HepG2 (cell line): ENCODE data around the gene ELFN1. TPM values are rescaled to one million over a fixed set of nuclear protein-coding genes. Genes with fewer than 3 reads are reported as not detected.
A peak's percentile ranks its signal among the peaks of the same experiment; 100 is the strongest.

ENCODE experiments used
- ATAC-seq: fragments of 200-7000 bp; cut with Tn5 transposase; 3 replicates; pipeline ENCODE4 v1.9.1; 2020; ENCODE audit warnings: mild to moderate bottlenecking, moderate library complexity
- BruUV-seq: library from RNA; stranded (reverse); fragments of 400-500 nt; replicated peaks from 2 replicates; lab custom pipeline; 2021; lab: Mats Ljungman, UMichigan
- CTCF ChIA-PET: fragments of 300-600 bp; formaldehyde crosslinking; extraction: SDS; loops from one replicate; lab custom pipeline; 2021; ENCODE audit warnings: low total read pairs, inconsistent platforms, low intra/inter-chr PET ratio; lab: Yijun Ruan, JAX
- POLR2A ChIA-PET: fragments of 350-600 bp; sonication (Branson Sonifier 250); formaldehyde crosslinking; loops from one replicate; lab custom pipeline; 2020; ENCODE audit warnings: antibody characterized with exemption, inconsistent platforms; lab: Yijun Ruan, JAX
- DNase-seq: peaks from one replicate; pipeline ENCODE4 v3.0.0-alpha.2; 2015; ENCODE audit warnings: low spot score
- FAIRE-seq: peaks from 3 replicates; lab custom pipeline; 2011; peaks lifted over from hg19 to GRCh38; lab: Jason Lieb, UNC
- H2AFZ ChIP-seq: one replicate; pipeline ENCODE4 v1.6.1; 2011; ENCODE audit warnings: low read length, inconsistent platforms
- H3K27ac ChIP-seq: fragments of 300-600 bp; 3 replicates; pipeline ENCODE4 v1.8.0; 2011; ENCODE audit warnings: mixed run types, mild to moderate bottlenecking, mixed read lengths, low read length, inconsistent platforms; ENCODE audit not compliant: insufficient read depth; ENCODE audit errors: extremely low read length
- H3K27me3 ChIP-seq, 2 experiments: fragments of 200-600 bp in 1 of 2; 2 replicates in 1 of 2; 3 replicates in 1 of 2; pipeline versions ENCODE4 v1.6.0 to v1.8.0; 2011; ENCODE audit warnings: low read length in 2 of 2, mild to moderate bottlenecking in 2 of 2, moderate library complexity in 2 of 2, inconsistent platforms in 1 of 2; ENCODE audit not compliant: insufficient read depth in 2 of 2, control insufficient read depth in 1 of 2
- H3K36me3 ChIP-seq, 2 experiments: fragments of 200-600 bp in 1 of 2; replicated peaks in 1 of 2; 2 replicates in 1 of 2; 3 replicates in 1 of 2; pipeline versions ENCODE4 v1.5.1 to v1.8.0; 2011; ENCODE audit warnings: low read length in 2 of 2, inconsistent platforms in 1 of 2; ENCODE audit not compliant: insufficient read depth in 2 of 2, control insufficient read depth in 1 of 2
- H3K4me1 ChIP-seq: 2 replicates; pipeline ENCODE4 v1.5.1; 2012; ENCODE audit warnings: low read length, inconsistent platforms; ENCODE audit not compliant: insufficient read depth
- H3K4me2 ChIP-seq: 2 replicates; pipeline ENCODE4 v1.6.0; 2011; ENCODE audit warnings: low read depth, low read length, inconsistent platforms
- H3K4me3 ChIP-seq, 3 experiments: fragments of 200-600 bp in 1 of 3; sonication (generic), shearing (Covaris generic) in 1 of 3; replicated peaks in 1 of 3; 2 replicates each; pipeline ENCODE4 v1.5.1; 2011 to 2016; ENCODE audit warnings: low read length in 3 of 3, inconsistent platforms in 2 of 3, low read depth in 2 of 3, mild to moderate bottlenecking in 2 of 3, control low read depth in 1 of 3, mixed read lengths in 1 of 3; ENCODE audit not compliant: insufficient read depth in 1 of 3
- H3K79me2 ChIP-seq: one replicate; pipeline ENCODE4 v1.6.1; 2011; ENCODE audit warnings: low read length, inconsistent platforms; ENCODE audit not compliant: insufficient read depth
- H3K9ac ChIP-seq: 2 replicates; pipeline ENCODE4 v1.6.0; 2011; ENCODE audit warnings: mild to moderate bottlenecking, low read depth, low read length, inconsistent platforms; ENCODE audit not compliant: insufficient read depth
- H3K9me3 ChIP-seq: 2 replicates; pipeline ENCODE4 v1.5.1; 2012; ENCODE audit warnings: mild to moderate bottlenecking, low read length
- H4K20me1 ChIP-seq: 2 replicates; pipeline ENCODE4 v1.6.0; 2011; ENCODE audit warnings: inconsistent platforms, mild to moderate bottlenecking, low read length, moderate library complexity; ENCODE audit not compliant: insufficient read depth
- MTA3 ChIP-seq: sonication (generic); formaldehyde crosslinking; IDR thresholded peaks from 2 replicates; pipeline ENCODE4 v1.4.0; 2020; ENCODE audit warnings: missing genetic modification reagents
- MYC ChIP-seq: sonication (generic); formaldehyde crosslinking; IDR thresholded peaks from 2 replicates; pipeline ENCODE4 v1.9.0; 2021; ENCODE audit warnings: missing genetic modification reagents, borderline replicate concordance
- PPARG ChIP-seq: conservative IDR thresholded peaks from 2 replicates; pipeline ENCODE4 v1.6.1; 2016; ENCODE audit warnings: missing biosample characterization, missing genetic modification reagents
- RBAK ChIP-seq: sonication (generic); formaldehyde crosslinking; IDR thresholded peaks from 2 replicates; pipeline ENCODE4 v1.5.1; 2020; ENCODE audit warnings: mild to moderate bottlenecking, missing genetic modification reagents
- REXO4 ChIP-seq: sonication (generic); formaldehyde crosslinking; IDR thresholded peaks from 2 replicates; pipeline ENCODE4 v1.8.0; 2022; ENCODE audit warnings: missing genetic modification reagents, mild to moderate bottlenecking, borderline replicate concordance
- ZNF143 ChIP-seq: sonication (generic); formaldehyde crosslinking; IDR thresholded peaks from 2 replicates; pipeline ENCODE4 v1.4.0; 2020; ENCODE audit warnings: missing genetic modification reagents
- ZNF619 ChIP-seq: sonication (generic); formaldehyde crosslinking; IDR thresholded peaks from 2 replicates; pipeline ENCODE4 v1.4.0; 2020; ENCODE audit warnings: mild to moderate bottlenecking, missing genetic modification reagents
- ZNF703 ChIP-seq: sonication (generic); formaldehyde crosslinking; IDR thresholded peaks from 2 replicates; pipeline ENCODE4 v1.5.1; 2020; ENCODE audit warnings: missing genetic modification reagents, mild to moderate bottlenecking, moderate library complexity, borderline replicate concordance
- ZNF720 ChIP-seq: sonication (generic); formaldehyde crosslinking; IDR thresholded peaks from 2 replicates; pipeline ENCODE4 v1.4.0; 2020; ENCODE audit warnings: missing genetic modification reagents
- ZNF883 ChIP-seq: sonication (generic); formaldehyde crosslinking; IDR thresholded peaks from 2 replicates; pipeline ENCODE4 v1.5.1; 2020; ENCODE audit warnings: mild to moderate bottlenecking, missing genetic modification reagents; ENCODE audit errors: not compliant biosample characterization
- WGBS: methylation state at CpG from one replicate; pipeline ENCODE4 v1.1.6; 2017; ENCODE audit warnings: low lambda C conversion rate; 5-methylcytosine and 5-hydroxymethylcytosine counted together
- in situ Hi-C: cut with HindIII; loops from 2 replicates; pipeline ENCODE4 v1.10.0; 2017; ENCODE audit warnings: low pct_unique_long_range_greater_than_20kb; ENCODE audit not compliant: extremely low pct_ligation_motif_present
- intact Hi-C: fragments of 100-400 bp; cut with micrococcal nuclease; formaldehyde crosslinking; loops from one replicate; pipeline ENCODE4 v1.10.0; 2022; ENCODE audit not compliant: unreplicated experiment
- polyA plus RNA-seq, 8 experiments: library from polyadenylated mRNA; depleted of rRNA in 3 of 8; stranded (reverse) in 7 of 8; unstranded in 1 of 8; fragments of >200 nt; fragmentation: Illumina TruSeq in 4 of 8; extraction: Trizol in 4 of 8; gene quantifications; 2 replicates each; pipeline versions ENCODE4 v1.2.1 to v1.2.3, GENCODE V29; 2011 to 2016; ENCODE audit warnings: low read depth in 4 of 8, missing spikeins in 1 of 8, mixed read lengths in 1 of 8; ENCODE audit not compliant: insufficient read depth in 1 of 8
- total RNA-seq, 5 experiments: library from RNA; depleted of rRNA; stranded (reverse); fragments of >200 nt; fragmentation: Illumina TruSeq; extraction: Trizol; gene quantifications; 2 replicates each; pipeline ENCODE4 v1.2.3, GENCODE V29; 2016; ENCODE audit warnings: low read depth in 1 of 5
- TF ChIP-seq, protein P1 (sequence below): fragments of 450-650 bp; IDR thresholded peaks from 2 replicates; pipeline ENCODE4 v1.6.1; 2016
- TF ChIP-seq, protein P2 (sequence below): sonication (generic); formaldehyde crosslinking; IDR thresholded peaks from 2 replicates; pipeline ENCODE4 v1.8.0; 2022; ENCODE audit warnings: missing genetic modification reagents, mild to moderate bottlenecking, borderline replicate concordance

ELFN1 gene
- total and polyA plus RNA-seq, 2 of the 13 experiments (the other 11 are each of a cell fraction or from before 2014, with no cell fraction given): 0.13 to 0.18 TPM

- H2AFZ ChIP-seq: no peak overlapping the region
- H3K36me3 ChIP-seq: no peaks in the 10 kb centered on the region
- H3K27ac ChIP-seq: no peak overlapping the region
- no peak for TF ChIP-seq MYC (CRISPR knock-in tag)
- TF ChIP-seq, protein P1, sequence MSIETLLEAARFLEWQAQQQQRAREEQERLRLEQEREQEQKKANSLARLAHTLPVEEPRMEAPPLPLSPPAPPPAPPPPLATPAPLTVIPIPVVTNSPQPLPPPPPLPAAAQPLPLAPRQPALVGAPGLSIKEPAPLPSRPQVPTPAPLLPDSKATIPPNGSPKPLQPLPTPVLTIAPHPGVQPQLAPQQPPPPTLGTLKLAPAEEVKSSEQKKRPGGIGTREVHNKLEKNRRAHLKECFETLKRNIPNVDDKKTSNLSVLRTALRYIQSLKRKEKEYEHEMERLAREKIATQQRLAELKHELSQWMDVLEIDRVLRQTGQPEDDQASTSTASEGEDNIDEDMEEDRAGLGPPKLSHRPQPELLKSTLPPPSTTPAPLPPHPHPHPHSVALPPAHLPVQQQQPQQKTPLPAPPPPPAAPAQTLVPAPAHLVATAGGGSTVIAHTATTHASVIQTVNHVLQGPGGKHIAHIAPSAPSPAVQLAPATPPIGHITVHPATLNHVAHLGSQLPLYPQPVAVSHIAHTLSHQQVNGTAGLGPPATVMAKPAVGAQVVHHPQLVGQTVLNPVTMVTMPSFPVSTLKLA: peak; percentile 61
- ChIA-PET POLR2A (no interaction called here), CTCF (no interaction called here)
- WGBS: 63% methylated on average over 6 of the region's 25 CpGs
- BruUV-seq: no TSS peak
- H3K4me2 ChIP-seq: no peak overlapping the region
- no peaks in the 10 kb centered on the region for H3K4me1 ChIP-seq
- H3K9ac ChIP-seq: no peak overlapping the region
- ATAC-seq: peak; percentile 17
- FAIRE-seq: no peak
- intact Hi-C loops (no loop called here), in situ Hi-C loops (loop anchor here (10.0 kb wide), 1 partner anchor 59 kb away; no protein-coding TSS in a partner anchor)
- no peak overlapping the region for H3K4me3 ChIP-seq
- H3K9me3 ChIP-seq: no peaks in the 10 kb centered on the region
- no peaks in the 10 kb centered on the region for H3K79me2 ChIP-seq
- H4K20me1 ChIP-seq: no peaks in the 10 kb centered on the region
- H3K27me3 ChIP-seq: peaks cover 3 to 16% of the 10 kb centered on the region in 2 experiments; a peak in 2 of 5 replicates
- DNase-seq: no peak
These were observed 23.4 kb downstream of the ELFN1 start for GRCh38 chr7:1693419-1693990.

- intact Hi-C loops: no loop called here
- Histone ChIP-seq H3K4me3 (no peak overlapping the region), H3K36me3 (no peaks in the 10 kb centered on the region), H4K20me1 (no peaks in the 10 kb centered on the region), H3K4me1 (no peaks in the 10 kb centered on the region), H3K27me3 (peaks cover 3 to 20% of the 10 kb centered on the region in 2 experiments; a peak in 2 of 5 replicates), H3K27ac (no peak overlapping the region), H3K79me2 (no peaks in the 10 kb centered on the region), H3K9me3 (no peaks in the 10 kb centered on the region), H3K9ac (no peak overlapping the region), H2AFZ (no peak overlapping the region), H3K4me2 (no peak overlapping the region)
- ATAC-seq (no peak; the same call in 1 of the 3 replicates), DNase-seq (no peak), FAIRE-seq (no peak)
- TF ChIP-seq, protein P2, sequence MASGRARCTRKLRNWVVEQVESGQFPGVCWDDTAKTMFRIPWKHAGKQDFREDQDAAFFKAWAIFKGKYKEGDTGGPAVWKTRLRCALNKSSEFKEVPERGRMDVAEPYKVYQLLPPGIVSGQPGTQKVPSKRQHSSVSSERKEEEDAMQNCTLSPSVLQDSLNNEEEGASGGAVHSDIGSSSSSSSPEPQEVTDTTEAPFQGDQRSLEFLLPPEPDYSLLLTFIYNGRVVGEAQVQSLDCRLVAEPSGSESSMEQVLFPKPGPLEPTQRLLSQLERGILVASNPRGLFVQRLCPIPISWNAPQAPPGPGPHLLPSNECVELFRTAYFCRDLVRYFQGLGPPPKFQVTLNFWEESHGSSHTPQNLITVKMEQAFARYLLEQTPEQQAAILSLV (CRISPR knock-in tag): no peak
- TF ChIP-seq REXO4 (CRISPR knock-in tag): no peak
- TF ChIP-seq RBAK (CRISPR knock-in tag): no peak
- TF ChIP-seq ZNF619 (CRISPR knock-in tag): no peak
- TF ChIP-seq MTA3: no peak
- no peak for TF ChIP-seq ZNF720 (CRISPR knock-in tag)
- TF ChIP-seq PPARG (CRISPR knock-in tag): no peak
- no peak for TF ChIP-seq ZNF883 (CRISPR knock-in tag)
- TF ChIP-seq ZNF143: no peak
- no peak for TF ChIP-seq ZNF703
- WGBS: 54% methylated on average over 10 of the region's 16 CpGs
- in situ Hi-C loops: loop anchor here (10.0 kb wide), 1 partner anchor 59 kb away; no protein-coding TSS in a partner anchor
- ChIA-PET POLR2A (no interaction called here), CTCF (no interaction called here)
- no TSS peak for BruUV-seq
These were observed 24.0 kb downstream of the ELFN1 start for GRCh38 chr7:1693991-1694524.
